NCI-H2081 treated with DMSO at 0.1 percent for 48 hours (cell line): ENCODE measurements around the gene HAGH.
"Not testable (repeated sequence)": the region's sequence is repeated elsewhere in the genome, so short reads cannot be mapped to it uniquely, and the experiment has no call there.

Experiments used
- DNase-seq: peaks from one replicate; lab custom pipeline; 2025; lab: John Stamatoyannopoulos, UW

The HAGH gene

DNA sequence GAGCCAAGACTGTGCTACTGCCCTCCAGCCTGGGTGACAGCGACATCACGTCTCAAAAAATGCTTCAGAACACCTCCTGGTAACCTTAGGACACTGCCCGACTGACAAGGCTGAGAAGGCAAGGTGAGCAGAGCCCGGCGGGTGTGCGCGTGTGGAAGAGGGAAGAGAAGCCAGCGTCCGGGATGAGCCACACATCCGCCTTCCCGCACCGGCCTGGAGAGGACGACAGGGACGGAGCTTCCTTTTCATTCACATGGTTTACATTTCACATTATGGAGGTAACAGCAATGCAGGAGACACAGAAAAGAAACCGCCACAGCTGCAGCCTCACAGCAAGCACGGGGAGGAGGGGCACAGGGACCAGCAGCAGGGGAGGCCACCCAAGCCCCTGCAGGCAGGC, 16.5 kb downstream of the HAGH start:
- no peak for DNase-seq

DNA sequence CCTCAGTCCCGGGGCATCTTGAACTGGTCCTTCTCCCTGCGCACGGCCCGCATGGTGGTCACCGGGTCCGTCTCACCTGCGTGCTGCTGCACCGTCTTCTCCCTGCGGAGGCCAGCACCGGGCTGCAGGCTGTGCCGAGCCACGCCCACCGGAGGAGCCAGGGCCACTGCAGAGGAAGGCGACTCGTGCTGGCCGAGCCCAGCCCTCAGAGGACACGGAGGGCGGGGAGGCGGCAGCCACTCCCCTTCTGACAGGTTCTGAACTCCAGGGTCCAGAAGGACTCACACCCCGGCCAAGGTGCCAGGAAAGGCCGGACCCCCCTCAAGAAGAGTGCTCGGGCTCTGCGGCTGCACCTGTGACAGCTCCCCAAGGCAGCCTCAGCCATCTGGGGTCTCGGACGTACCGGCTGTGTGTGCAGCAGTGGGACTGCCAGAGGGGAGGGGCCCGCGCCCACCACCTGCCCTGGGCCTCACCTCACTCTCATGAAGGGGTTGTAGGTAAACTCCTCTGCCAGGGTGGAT, 17.3 kb downstream of the HAGH start:
- no peak for DNase-seq

DNA sequence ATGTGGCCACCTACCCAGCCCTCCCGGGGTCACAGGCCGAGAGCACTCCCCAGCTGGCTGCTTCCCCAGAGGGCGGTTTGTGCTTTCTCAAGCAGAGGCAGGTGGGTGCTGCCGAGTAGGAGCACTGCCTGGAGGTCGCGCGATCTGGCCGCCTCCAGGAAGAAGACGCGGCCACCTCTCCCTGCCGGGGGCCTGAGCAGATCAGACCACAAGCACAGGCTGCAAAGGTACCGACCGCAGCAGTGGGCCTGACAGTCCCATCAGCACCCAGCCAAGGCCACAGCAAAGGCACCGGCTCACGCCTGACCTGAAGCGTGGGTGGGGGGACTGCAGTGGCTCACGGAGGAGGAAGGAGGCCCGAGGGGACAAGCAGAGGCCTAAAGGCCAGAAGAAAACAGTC, 17.9 kb downstream of the HAGH start:
- DNase-seq, result no peak

DNA sequence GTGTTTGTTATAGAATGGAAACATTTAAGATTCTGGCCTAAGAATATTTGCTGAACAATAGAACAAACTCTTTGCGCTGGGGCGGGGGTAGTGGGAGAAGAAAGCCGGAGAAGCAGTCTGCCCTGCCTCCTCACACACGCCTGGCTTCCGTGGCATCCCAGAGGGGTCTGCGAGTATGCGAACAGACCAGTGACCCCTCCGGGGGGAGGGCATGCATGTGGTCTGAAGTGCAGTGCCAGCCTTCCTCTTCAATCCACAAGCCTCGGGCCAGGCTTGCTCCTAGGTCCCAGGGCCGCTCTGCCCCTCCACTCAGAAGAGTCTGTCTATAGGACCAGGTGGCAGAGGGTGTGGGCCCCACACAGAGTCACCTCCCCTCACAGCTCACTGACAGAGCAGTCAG, 19.0 kb downstream of the HAGH start:
- no peak for DNase-seq

DNA sequence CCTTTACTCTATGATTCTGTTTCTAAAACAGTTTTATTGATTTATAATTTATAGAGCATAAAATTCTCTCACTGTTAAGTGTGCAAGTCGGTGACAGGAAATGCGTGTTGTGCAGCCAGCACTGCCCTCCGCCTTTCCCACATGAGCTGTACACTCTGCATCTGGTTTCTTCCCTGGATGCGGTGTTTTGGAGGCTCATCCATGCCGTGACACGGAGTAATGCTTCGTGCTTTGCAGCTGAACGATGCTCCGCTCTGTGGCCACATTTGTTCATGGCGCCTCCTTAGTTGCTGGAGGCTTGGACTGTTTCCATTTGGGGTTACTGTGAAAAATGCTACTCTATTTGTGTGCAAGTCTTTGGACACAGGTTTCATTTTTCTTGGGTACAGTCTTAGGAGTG, 25.9 kb downstream of the HAGH start:
- DNase-seq, result no peak

DNA sequence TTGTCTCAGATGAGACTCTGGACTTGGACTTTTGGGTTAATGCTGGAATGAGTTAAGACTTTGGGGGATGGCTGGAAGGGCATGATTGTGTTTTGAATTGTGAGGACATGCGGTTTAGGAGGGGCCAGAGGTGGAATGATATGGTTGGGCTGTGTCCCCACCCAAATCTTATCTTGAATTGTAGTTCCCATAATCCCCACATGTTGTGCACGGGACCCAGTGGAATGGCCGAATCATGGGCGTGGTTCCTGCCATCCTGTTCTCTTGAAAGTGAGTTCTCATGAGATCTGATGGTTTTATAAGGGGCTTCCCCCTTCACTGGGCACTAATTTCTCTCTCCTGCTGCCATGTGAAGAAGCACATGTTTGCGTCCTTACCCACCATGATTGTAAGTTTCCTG, 27.4 kb downstream of the HAGH start:
- not testable (repeated sequence) for DNase-seq

DNA sequence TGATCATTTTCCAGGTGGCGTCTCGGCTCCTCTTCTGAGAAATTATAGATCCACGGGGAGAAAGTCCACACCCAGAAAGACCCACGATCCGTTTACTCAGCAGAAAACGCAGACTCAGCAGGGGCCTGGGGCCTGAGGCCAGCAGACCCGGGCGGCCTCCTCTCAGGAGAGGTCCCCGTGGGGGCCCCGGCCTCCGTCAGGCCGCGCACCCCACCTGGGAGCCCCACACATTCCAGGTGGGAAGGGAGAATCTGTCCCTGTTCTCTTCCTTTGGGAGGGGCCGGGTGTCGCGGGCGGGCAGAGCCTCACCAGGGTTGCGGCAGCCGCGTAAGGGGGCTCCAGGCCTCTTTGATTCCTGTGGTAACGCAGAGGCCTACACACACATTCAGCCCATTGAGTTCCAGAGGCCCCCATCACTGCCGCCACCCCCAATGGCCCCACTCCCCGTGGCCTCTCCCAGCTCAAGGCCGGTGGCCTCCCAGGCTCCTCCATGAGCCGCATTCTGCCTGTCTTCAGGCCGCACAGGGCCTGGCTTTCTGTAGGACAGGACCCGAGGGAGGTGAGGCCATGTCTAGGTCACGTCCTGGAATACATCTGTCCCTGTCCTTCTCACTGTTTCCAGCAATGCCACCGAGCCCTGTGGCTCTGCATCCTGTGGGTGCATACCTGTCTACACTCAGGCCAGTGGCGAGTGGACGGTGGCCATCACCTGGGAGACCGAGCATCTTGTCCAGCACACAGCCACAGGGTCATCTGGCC, 31.5 kb downstream of the HAGH start:
- DNase-seq, result no peak

DNA sequence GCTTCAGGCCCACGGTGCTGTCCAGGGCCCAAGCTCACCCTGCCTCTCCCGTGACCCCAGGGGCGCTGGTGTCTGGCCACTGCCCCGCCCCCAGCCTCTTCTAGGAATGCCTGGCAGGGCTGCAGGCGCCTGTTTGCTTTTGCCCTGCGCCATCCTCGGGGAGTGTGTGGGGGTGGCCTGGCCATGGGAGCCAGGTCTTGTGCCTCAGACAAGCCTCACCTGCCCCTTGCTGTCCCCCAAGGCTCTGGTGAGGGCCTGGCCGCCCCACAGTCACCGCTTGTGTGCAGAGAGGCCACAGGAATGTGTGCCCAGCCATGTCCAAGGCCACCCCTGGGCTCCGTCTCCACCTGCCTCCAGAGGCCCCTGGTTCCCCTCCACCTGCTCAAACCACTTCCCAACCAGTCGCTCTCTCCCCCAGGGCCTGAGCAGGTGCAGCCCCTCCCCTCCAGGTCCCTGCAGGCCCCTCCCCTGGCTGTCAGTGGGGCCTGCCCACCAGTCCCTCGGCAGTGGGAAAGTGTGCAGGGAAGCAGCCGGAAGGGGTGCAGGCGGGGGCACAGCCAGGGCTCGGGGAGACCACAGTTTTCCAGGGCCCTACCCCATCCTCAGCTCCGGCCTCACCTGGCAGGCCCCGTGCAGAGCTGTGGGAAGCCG, 32.3 kb downstream of the HAGH start:
- no peak for DNase-seq

DNA sequence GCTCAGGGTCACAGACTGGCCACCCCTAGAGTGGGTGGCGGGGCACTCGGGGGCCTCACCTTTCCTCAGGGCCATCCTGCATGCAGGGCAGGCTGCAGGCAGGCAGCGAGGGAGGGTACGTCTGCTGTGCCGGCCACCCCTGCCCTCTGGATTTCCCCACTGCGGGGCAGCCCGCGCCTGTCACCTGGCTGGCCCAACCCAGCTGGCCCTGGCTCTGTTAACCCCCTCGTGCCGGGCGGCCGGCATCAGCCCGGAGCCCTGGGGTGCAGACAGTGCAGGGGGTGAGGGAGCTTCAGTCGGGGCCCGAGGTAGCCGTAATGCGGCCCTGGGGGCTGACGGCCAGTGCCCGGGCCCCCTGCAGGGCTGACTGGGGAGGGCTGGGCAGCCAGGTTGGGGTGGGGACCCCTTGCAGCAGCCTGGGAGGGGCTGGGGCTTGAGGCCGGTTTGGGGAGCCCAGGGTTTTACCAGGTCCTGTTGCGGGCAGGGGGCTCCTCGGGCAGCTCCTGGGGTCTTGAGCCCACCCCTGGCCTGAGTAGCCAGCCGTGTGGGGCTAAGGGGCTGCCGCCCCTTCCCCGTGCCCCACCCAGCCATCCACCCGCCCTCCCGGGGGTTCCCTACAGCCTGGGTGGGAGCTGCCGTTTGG, 32.9 kb downstream of the HAGH start, which contains the start of gene IGFALS:
Gene IGFALS, minus strand, starts transcription at position 128 of the 643 bp plus-strand sequence. Its CDS starts 53 bp downstream, at position 75.
- DNase-seq, result no peak

DNA sequence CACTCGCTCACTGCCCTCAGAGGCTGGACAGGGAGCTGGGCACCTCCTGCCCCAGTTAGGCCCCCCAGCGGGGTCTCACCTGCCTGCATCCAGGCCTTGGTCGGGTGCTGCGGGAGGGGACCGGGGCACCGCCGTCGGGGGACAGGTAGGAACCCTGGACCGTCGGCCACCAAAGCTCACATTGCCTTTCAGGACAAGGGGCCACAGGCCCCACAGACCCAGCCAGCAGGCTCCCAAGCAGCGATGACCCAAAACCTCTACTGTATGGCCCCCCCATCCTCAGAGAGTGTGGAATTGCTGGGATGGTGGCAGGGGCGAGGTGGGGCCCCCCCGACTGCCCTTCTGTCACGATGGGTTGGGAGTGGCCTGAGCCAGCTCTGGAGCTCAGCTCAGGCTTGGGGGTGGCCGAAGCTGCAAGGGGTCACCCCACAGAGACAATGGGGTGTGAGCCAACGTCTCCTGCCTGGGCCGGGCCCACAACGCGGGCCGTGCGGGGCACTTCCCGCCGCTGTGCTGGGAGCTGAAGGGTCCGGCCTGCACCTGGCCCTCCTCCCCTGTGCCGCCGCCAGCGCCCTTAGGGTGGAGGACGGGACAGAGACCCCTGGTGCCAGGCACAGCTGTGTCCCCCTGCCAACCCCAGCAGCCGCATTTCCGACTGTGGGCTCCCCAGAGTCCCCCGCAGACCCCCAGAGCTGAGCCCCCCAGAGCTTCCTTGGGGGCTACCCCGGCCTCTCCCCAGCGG, 33.6 kb downstream of the HAGH start:
- no peak for DNase-seq

DNA sequence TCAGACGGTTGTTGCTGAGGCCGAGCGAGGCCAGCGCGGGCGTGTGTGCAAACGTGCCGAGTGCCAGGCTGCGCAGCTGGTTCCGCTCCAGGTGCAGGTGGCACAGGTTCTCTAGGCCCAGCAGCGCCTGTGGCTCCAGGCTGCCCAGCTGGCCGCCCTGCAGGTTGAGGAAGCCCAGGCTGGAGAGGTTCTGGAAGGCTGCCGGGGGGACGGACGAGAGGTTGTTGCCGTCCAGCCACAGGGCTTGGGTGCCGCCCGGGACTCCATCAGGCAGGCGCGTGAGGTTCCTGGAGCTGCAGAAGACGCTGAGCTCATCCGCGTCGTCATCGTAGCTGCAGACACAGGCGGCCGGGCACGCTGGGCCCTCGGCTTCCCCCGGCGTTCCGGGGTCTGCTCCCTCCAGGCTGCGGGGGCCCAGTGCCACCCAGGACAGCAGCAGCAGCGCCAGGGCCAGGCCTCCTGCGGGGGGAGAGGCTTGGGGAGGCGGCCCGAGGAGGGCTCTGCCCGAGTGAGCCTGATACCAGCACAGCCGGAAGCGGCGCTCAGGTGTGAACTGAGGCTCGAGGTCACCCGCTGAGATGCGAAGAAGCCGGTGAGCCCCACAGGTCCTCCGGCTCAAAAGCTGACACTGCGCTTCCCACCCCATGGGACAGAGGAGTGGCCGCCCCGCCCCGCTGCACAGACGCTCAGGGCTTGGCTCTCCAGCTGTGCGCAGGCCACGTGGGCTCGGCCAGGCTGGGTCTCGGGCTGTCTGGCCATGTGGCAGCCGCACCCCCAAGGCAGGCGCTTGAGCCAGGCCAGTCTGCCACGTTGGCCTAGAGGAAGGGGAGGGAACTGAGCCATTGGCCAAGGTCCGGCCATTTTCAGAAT, 34.4 kb downstream of the HAGH start:
- no peak for DNase-seq

DNA sequence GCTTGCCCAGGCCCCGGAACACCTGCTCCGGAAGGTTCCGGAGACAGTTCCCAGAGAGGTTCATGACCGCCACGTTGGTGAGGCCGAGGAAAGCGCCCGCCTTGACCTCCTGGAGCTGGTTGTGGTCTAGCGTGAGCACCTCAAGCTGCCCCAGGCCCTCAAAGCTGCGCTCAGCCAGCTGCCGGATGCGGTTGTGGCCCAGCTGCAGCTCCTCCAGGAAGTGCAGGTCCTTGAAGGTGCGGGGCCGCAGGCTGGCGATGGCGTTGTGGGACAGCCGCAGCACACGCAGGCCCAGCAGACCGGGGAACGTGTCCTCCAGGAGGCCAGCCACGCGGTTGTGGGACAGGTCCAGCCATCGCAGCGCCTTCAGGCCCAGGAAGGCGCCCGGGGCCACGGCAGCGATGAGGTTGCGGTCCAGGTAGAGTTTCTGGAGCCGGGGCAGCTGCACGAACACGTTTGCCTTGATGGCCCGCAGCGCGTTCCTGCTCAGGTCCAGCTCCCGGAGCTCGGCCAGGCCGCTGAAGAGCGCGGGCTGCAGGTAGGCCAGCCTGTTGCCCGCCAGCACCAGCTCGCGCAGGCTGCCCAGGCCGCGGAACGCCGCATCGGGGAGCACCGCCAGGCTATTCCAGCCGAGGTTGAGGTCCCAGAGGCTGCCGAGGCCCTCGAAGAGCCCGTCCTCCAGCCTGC, 35.2 kb downstream of the HAGH start:
- DNase-seq, result no peak

DNA sequence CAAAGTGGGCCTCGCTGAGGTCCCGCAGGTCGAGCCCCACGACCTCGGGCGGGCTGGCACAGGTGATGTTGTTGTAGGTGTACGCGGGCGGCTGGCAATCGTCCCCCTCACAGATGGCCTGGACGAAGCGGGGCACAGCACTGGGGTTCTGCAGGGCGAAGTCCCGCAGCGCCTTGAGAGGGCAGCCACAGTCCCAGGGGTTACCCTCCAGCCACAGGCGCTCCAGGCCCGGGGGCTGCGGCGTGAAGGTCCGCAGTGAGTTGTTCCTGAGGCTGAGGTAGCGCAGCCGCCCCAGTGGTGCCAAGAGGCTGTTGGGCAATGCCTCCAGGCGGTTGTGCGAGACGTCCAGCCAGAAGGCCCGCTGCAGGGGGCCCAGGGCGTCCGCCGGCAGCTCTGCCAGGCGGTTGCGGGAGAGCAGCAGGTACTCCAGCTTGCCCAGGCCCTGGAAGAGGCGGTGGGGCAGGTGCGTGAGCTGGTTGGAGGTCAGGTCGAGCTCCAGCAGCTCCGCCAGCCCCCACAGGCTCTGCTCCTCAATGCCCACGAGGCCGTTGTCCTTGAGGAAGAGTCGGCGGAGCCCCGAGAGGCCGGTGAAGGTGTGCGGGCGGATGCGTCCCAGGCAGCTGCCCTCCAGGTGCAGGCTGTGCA, 35.9 kb downstream of the HAGH start:
- no peak for DNase-seq

DNA sequence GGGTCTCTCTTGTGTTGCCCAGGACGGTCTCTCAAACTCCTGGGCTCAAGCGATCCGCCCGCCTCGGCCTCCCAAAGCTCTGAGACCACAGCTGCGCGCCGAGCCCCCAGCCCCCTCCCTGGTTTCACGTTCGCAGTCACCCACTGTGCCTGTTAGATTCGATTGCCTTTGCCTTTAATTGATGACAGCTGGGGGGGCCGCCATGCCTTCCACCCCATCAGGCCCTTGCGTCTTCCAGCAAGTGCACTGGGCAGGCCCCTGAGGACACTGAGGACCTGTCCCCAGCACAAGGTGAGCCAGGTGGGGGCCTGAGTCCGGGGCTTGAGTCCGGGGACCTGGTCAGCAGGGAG, 36.4 kb downstream of the HAGH start:
- DNase-seq, result no peak

DNA sequence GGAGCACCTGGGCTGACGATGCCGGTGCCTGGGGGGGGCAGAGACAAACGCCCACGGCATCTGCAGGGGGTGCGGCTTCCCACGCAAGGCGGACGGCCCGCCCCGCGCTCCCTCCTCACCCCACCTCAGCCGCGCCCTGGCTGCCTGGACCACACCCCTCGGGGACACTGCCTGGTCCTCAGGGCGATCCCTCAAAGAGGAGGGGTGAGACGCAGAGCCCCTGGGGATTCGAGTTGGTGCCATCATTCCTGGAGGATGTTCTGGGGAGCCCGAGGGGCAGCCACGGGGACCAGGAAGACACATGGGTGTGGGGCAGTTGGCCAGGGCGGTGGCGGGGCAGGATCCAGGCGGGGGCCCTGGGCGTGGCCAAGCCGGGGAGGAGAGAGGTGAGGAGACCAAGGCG, 37.0 kb downstream of the HAGH start:
- no peak for DNase-seq

DNA sequence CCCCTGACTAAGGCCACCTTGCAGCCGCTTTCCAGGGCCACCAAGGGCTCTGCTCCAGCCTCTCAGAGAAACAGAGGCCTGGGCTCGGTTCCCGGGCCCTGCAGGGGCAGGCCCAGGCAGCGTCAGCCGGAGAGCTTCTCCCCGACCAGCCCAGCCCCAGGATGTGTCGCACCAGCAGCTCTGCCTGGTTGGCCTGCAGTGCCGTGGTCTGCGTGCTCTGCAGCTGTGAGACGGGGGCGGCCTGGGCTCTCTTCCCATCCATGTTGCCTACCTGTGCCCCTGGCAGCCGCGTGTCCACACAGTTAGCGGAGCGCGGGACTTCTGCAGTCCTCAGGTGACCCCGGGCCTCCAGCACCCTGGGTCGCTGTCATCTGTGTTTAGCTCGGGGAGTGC, 37.9 kb downstream of the HAGH start:
- DNase-seq, result no peak

DNA sequence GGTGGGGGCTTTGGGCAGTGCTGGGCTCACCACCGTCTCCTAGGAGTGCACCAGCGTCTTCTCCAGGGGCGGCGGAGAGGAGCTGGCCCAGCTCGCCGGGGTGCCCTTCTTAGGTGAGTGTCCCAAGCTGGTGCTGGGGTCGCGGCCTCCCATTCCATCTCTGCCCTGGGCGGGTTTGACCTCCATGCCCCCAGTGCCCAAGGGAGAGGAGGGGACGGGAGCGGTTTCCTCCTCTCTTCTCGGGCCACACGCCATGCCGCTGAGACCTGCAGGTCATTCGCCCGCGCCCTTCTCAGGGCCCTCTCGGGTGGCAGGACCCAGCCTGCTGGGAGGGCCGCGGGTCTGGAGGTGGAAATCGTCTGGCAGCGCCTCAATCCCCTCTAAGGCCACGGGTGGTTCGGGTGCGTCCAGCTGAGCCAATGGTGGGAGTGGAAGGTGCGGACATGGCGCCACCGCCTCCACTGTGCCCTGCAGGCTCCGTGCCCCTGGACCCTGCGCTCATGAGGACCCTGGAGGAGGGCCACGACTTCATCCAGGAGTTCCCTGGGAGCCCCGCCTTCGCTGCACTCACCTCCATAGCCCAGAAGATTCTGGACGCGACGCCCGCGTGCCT, 38.4 kb downstream of the HAGH start:
- no peak for DNase-seq

DNA sequence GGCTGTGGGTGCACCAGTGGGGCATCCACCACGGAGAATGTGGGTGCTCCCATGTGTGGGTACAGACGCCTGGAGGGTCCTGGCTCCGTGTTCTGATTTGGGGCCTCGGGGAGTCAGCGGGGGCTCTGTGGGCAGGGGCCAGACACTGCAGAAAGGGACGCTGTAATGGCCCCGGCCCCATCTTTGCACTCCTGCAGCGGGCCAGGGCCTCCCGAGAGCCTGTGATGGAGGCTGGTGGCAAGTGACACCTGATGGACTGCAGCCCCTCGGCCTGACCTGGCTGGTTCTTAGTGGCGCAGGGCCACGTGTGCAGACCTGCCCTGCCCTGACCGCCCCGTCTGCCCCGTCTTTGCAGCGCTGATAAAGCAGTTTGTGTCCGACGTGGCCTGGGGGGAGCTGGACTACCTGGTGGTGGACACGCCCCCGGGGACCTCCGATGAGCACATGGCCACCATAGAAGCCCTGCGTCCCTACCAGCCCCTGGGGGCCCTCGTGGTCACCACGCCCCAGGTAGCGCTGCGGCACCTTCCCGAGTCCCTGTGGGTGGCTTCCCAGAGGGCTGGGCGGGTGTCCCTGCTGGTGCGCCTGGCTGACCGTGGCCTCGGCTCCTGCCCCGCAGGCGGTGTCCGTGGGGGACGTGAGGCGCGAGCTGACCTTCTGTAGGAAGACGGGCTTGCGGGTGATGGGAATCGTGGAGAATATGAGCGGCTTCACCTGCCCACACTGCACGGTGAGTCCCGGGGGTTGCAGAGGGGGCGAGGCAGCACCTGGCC, 39.1 kb downstream of the HAGH start:
- DNase-seq, result no peak

DNA sequence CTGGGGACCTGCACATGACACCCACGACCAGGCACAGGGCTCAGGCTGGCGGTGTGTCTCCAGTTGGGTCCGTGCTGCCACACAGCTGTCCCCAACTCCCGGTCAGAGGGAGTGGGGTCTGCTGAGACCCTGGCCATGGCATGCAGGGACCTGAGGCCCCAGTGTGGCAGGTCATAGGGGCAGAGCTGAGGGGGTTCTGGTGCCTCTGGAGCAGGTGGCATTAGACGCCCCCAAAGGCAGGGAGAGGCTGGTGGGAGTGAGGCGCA, 39.6 kb downstream of the HAGH start:
- DNase-seq, result no peak
